ENCODE data around the gene NEDD4L.

NEDD4L gene

DNA sequence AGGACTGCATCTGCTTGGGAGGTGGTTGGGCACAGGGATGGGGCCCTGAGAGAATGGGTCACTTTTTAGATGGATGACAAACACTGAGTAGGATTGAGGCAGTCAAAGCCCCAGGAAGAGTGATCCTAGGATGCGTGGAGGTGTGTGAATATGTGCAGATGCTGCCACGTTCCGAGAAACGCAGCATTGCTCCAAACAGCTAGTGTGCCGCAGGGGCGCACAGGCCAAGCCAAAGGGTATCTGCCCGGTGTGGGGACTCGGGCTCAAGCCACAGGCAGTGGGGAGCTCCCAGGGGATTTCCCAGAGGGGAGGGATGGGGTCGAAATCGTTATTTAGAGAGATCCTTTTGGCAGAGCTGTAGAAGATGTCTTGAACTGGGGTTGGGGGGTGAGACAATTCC, 310.8 kb downstream of the NEDD4L start:
- TF ChIP-seq, protein P1, sequence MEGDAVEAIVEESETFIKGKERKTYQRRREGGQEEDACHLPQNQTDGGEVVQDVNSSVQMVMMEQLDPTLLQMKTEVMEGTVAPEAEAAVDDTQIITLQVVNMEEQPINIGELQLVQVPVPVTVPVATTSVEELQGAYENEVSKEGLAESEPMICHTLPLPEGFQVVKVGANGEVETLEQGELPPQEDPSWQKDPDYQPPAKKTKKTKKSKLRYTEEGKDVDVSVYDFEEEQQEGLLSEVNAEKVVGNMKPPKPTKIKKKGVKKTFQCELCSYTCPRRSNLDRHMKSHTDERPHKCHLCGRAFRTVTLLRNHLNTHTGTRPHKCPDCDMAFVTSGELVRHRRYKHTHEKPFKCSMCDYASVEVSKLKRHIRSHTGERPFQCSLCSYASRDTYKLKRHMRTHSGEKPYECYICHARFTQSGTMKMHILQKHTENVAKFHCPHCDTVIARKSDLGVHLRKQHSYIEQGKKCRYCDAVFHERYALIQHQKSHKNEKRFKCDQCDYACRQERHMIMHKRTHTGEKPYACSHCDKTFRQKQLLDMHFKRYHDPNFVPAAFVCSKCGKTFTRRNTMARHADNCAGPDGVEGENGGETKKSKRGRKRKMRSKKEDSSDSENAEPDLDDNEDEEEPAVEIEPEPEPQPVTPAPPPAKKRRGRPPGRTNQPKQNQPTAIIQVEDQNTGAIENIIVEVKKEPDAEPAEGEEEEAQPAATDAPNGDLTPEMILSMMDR (IDR thresholded peaks at IDR 0.05; ENCODE audit: extremely low read depth, missing control alignments): no peak
- DNase-seq (ENCODE audit: low spot score): no peak

DNA sequence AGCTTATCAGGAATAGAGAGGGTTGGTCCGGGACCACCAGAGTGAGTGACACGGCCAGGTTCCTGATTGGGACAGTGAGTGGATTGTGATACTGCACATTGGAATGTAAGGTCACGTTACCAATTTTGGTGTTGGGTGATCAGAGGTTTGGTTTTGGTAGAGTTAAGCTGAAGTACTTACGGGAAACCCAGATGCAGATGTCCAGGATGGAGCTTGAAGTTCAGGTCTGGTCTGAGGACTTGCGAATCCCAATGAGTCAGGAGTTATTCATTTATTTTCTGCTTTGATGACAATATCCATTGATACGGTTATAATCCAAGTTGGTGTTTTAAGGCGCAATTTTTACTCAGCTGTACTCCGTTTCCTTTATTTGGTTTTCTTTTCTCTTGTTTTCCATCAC, 311.2 kb downstream of the NEDD4L start:
- no peak for DNase-seq (ENCODE audit: low spot score)
- TF ChIP-seq, protein P1 (IDR thresholded peaks at IDR 0.05; ENCODE audit: extremely low read depth, missing control alignments): no peak

DNA sequence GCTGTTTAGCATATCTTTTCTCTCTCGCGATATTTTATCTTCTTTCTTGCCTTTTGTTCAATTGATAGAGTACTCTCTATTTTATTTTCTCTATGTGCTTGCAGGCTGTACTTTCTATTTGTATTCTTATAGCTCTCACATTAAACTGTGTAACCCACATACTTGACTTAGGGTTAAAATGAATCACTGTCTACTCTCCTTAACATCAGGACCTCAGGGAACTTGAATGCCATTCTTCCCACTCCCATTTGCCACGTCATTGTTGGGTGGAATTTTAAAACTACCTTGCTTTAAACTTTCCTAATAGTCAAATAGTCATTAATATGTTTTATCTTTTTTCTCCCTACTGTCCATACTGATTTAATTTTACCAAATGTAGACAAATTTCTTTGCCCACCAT, 315.2 kb downstream of the NEDD4L start:
- no peak for DNase-seq (ENCODE audit: low spot score)
- TF ChIP-seq, protein P1 (IDR thresholded peaks at IDR 0.05; ENCODE audit: extremely low read depth, missing control alignments): no peak

DNA sequence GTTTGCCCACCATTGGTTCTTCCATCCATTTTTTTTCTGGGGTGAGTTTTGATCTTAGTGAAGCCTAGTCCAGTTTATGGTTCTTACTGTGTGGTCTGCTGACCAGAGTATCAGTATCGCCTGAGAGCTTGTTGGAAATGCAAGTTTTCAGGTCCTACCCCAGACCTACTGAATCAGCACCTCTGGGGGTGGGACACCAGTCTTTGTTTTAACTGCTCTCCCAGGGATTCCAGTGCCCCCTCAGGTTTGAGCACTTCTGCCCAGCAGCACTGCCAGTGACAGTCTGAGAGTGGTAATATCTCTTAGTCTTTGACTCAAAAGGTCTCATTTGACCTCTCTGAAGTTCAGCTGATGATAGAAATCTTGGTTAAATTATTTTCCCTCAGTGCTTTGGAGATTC, 315.6 kb downstream of the NEDD4L start:
- no peak for DNase-seq (ENCODE audit: low spot score)
- TF ChIP-seq, protein P1 (IDR thresholded peaks at IDR 0.05; ENCODE audit: extremely low read depth, missing control alignments): no peak

DNA sequence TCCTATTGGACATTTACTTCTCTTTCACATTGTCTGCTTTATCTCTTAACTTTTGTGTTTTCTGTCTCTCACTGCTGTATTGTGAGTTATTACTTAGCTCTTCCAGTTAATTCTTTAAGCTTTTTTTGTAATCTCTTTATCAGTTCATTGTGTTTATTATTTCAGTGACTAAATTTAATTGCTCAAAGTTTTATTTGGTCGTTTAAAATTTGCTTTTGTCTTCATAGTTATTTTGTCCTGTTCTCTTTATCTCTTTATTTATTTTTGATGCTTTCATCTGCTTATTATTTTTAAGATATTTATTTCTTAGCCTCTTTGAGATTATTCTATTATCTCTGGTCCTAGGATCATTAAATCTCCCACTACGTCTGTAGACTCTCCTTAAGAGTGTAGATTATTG, 316.3 kb downstream of the NEDD4L start:
- DNase-seq (ENCODE audit: low spot score): no peak
- TF ChIP-seq, protein P1 (IDR thresholded peaks at IDR 0.05; ENCODE audit: extremely low read depth, missing control alignments): no peak

DNA sequence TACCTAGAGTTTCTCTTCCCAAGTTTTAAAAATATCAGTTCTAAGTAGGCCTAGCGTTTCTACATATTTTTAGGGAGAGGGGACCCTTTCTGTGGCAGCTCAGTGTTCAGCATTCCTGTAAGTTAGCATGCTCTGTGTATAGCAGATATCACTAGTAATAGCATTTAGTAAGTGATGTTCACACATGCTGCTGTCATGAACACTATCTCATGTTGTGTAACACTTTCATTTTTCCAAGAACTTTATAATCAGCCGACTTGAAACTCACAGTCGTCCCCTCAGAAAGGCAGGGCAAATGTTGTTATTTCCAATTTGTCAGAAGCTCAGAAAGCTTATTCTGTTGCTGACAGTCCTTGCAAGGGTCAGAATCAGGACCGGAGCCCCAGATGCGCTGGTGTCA, 317.2 kb downstream of the NEDD4L start:
- TF ChIP-seq, protein P1 (IDR thresholded peaks at IDR 0.05; ENCODE audit: extremely low read depth, missing control alignments): no peak
- DNase-seq (ENCODE audit: low spot score): no peak

DNA sequence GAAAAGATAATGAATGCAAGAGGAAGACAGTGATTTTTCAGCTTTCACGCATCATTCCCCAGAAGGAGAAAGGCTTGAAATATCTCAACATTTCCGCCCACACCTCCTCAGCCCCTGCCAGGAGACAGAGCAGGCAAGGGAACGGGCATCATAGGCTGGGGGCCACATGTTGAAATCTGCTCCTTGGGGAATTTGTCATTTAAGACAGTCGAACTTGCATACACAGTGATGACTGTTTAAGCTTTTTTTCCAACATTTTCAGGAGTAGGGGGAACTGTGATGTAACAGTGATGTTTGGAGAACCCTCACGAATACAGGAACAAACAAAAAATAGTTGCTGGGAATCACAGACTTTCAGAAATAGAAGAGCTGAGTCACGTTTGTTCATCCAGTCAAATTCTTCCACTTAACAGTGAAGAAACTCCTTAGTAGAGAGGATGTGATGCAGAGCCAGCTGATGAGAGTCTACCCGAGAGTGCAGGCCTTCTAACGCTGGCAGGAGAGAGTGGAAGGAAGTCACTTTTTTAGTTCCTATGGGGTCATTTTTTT, 318.1 kb downstream of the NEDD4L start:
- no peak for DNase-seq (ENCODE audit: low spot score)
- TF ChIP-seq, protein P1 (IDR thresholded peaks at IDR 0.05; ENCODE audit: extremely low read depth, missing control alignments): no peak

Measured in GM20000 (cell line).